ENCODE results near the gene FOXP1. TPM values are rescaled to one million over a fixed set of nuclear protein-coding genes. Genes with fewer than 3 reads are reported as not detected.

The FOXP1 gene
- total and polyA plus RNA-seq, 12 donors: 4.8 to 56.0 (median 43.8) TPM

DNA sequence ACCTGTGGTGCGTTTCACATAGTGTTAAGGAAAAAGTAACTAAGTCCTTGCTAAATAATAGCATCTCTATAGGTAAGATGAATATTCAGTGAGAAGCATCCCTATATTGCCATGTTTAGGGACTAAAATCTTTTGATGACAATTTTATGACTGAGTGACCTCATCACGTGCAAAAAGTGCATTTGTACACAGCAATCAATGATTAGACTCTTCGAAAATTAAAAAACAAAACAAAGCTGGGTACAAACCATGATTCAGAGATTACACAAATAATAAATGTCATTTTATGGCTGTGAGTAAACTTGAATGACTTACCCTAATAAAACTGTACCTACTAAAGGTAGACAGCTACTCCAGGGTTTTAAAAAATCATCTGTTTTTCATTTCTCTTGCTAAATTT lies 505.3 kb downstream of the FOXP1 start:
- intact Hi-C loops (cut with DNase I): loop anchor here in 4 of 10 donors (10.0 kb wide), 2 partner anchors 363 to 523 kb away; no protein-coding TSS in a partner anchor
- Histone ChIP-seq H3K27ac (no peak overlapping the region), H3K4me3 (no peak overlapping the region)

DNA sequence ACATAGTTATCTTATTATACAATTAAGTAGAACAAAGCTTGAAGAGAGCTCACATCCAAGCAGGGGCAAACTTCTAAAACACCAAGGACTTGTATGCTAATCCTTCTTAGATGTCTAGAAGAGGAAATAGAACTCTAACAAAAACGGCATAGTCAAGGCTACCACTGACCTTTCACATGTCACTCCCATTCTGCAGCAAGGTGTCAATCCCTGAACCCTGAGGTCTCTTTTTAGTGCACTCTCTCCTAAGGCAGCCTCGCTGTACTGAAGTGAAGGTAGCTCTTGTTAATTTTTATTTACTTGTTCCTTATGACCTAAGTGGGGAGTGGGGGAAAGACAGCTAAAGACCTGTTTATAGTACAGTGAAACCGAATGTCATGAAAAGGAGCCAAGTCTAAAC lies 506.5 kb downstream of the FOXP1 start:
- Histone ChIP-seq H3K9me3 (no peaks in the 10 kb centered on the region), H3K36me3 (no peaks in the 10 kb centered on the region), H3K27me3 (no peaks in the 10 kb centered on the region), H3K4me1 (peaks cover 0 to 47% (median 34%) of the 10 kb centered on the region in 9 donors), H3K4me3 (no peak overlapping the region), H3K27ac (no peak overlapping the region)
- TF ChIP-seq, protein P1, sequence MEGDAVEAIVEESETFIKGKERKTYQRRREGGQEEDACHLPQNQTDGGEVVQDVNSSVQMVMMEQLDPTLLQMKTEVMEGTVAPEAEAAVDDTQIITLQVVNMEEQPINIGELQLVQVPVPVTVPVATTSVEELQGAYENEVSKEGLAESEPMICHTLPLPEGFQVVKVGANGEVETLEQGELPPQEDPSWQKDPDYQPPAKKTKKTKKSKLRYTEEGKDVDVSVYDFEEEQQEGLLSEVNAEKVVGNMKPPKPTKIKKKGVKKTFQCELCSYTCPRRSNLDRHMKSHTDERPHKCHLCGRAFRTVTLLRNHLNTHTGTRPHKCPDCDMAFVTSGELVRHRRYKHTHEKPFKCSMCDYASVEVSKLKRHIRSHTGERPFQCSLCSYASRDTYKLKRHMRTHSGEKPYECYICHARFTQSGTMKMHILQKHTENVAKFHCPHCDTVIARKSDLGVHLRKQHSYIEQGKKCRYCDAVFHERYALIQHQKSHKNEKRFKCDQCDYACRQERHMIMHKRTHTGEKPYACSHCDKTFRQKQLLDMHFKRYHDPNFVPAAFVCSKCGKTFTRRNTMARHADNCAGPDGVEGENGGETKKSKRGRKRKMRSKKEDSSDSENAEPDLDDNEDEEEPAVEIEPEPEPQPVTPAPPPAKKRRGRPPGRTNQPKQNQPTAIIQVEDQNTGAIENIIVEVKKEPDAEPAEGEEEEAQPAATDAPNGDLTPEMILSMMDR (IDR thresholded peaks at IDR 0.05): no peak
- DNase-seq (no peak), ATAC-seq (no peak)
- intact Hi-C loops (cut with DNase I): loop anchor here in 4 of 10 donors (10.0 kb wide), 2 partner anchors 362 to 522 kb away; no protein-coding TSS in a partner anchor
- 69 to 77% methylated on average over 3 of the region's 3 CpGs for WGBS, 2 donors

More for the DNA sequence above, 505.3 kb downstream of the FOXP1 start:
- H3K4me1 ChIP-seq: peaks cover 0 to 36% (median 28%) of the 10 kb centered on the region in 9 donors
- 93 to 94% methylated on average over 3 of the region's 3 CpGs for WGBS, 2 donors
- no peak for DNase-seq
- TF ChIP-seq, protein P1 (IDR thresholded peaks at IDR 0.05): no peak
- no peaks in the 10 kb centered on the region for H3K27me3 ChIP-seq
- ATAC-seq: no peak
- no peaks in the 10 kb centered on the region for H3K36me3 ChIP-seq
- H3K9me3 ChIP-seq: no peaks in the 10 kb centered on the region

DNA sequence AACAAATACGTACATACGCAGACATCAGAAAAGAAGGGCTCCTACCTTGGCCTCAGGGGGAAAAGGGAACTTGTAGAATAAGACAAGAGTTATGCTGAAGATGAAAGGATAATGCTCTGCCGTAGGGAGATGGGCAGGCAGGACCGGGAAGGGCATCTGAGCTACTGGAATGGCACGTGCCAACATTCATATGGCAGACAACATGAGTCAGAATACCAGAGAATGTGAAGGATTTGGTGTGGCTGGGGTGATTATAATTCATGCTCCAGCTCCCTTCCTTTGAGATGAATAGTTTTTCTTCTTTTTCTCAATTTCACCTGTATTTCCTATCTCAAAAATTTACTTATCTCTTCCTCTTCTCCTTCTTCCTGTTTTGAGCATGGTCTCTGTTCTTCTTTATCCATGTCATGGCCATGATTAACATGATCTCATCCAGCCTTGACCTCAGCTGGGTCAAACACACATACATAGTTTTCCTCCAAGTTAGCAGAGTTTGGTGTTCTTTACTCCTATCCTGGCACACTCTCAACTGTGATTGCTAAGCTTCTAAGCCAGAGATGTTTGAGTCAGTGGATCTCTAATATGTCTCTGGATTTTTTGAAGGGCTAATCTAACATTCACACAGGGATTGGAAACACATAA lies 507.0 kb downstream of the FOXP1 start:
- no peak overlapping the region for H3K4me3 ChIP-seq
- ATAC-seq: no peak
- H3K27ac ChIP-seq: no peak overlapping the region
- DNase-seq: no peak
- H3K36me3 ChIP-seq: no peaks in the 10 kb centered on the region
- intact Hi-C loops (cut with DNase I): loop anchor here in 4 of 10 donors (10.0 kb wide), 2 partner anchors 362 to 522 kb away; no protein-coding TSS in a partner anchor
- TF ChIP-seq, protein P1 (IDR thresholded peaks at IDR 0.05): no peak
- H3K4me1 ChIP-seq: peaks cover 0 to 48% (median 34%) of the 10 kb centered on the region in 9 donors
- H3K9me3 ChIP-seq: no peaks in the 10 kb centered on the region
- H3K27me3 ChIP-seq: no peaks in the 10 kb centered on the region
- WGBS, 2 donors: 90 to 94% methylated on average over 5 of the region's 5 CpGs

DNA sequence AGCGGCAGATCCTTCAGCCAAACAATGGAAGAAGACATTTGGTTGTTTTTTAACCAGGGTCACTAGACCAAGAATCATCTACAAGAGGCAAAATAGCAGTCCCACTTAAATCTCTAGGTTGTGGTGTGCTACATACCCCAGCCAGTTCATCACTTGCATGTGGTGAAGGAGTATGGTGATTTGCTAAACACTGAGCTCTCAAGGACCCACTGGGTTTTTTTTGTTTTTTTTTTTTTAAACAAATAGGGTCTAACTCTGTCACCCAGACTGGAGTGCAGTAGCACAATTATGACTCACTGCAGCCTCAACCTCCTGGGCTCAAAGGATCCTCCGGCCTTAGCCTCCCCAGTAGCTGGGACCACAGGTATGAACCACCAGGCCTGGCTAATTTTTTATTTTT lies 508.0 kb downstream of the FOXP1 start:
- Histone ChIP-seq H3K27me3 (no peaks in the 10 kb centered on the region), H3K9me3 (no peaks in the 10 kb centered on the region), H3K36me3 (no peaks in the 10 kb centered on the region), H3K4me3 (no peak overlapping the region), H3K27ac (no peak overlapping the region), H3K4me1 (peaks cover 0 to 49% (median 40%) of the 10 kb centered on the region in 9 donors)
- ATAC-seq (no peak), DNase-seq (no peak)
- WGBS, 2 donors: 98 to 99% methylated on average over 2 of the region's 2 CpGs
- intact Hi-C loops (cut with DNase I): loop anchor here in 4 of 10 donors (10.0 kb wide), 2 partner anchors 361 to 521 kb away; no protein-coding TSS in a partner anchor
- TF ChIP-seq, protein P1 (IDR thresholded peaks at IDR 0.05): no peak

Data from heart right ventricle (tissue), 16 donors.